HK-2 (cell line): ENCODE measurements around the gene MED28.

Experiments used
- DNase-seq: peaks from one replicate; pipeline ENCODE4 v3.0.0-alpha.2; 2018; ENCODE audit not compliant: unreplicated experiment

Gene MED28

DNA sequence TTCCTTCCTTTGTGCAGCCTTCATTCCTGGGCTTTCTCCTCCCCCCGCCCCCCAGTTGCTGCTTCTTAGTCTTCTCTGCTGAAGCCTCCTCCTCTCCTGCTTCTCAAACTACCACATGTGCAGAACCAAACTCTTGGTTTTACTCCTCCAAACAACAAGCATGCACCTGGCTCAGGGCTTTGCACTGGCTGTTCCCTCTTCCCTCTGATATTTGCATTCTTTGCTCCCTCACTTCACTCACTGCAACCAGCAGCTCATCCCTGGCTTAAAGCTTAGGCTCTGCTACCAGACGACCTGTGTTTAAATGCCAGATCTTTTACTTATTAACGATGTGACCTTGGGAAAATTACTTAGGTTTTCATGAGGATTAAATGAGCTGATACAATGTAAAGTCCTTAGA, 51.4 kb downstream of the MED28 start:
- no peak for DNase-seq

DNA sequence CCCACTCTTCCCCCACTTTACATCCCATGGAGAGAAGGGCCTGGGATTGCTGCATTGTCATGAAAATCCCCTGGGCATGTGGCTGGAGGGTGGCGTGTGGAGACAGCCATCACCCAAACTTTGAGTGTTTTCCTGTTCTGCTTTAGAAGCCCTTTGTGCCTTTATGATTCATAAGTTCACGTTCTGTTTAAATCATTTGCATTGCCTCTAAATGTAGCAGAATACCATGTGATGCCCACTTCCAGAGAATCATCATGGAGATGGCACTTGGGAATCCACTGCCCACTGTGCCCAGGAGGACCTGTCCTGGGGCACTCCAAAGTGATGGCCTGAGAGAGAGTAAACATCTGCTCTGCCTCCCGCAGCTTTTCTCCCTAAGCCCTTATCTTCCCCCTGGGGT, 52.8 kb downstream of the MED28 start:
- no peak for DNase-seq

DNA sequence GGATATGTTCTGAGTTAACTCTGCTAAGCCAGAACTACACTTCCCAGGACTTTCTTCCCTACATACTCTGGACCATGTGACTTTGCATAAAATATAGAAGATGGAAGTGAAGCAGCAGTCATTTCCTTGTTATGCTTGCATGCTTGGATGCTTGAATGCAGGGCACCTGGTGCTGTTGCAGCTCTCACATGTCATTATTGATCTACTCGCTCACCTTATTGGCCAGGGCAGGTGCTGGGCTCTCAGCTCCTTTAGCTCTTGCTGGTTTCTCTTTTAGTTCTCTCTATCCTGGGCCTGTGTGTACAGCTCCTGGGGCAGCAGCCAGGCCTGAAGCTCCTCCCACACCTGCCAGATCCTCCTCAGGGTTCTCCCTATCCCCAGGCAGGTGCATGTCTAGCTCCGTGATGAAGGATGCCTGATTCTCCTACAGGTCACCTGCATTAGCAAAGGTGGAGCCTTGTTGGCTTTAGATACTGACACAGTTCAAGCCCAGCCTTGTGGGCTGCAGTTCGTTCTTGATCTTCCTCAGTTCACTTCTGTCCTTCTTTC, 53.3 kb downstream of the MED28 start:
- DNase-seq = no peak

DNA sequence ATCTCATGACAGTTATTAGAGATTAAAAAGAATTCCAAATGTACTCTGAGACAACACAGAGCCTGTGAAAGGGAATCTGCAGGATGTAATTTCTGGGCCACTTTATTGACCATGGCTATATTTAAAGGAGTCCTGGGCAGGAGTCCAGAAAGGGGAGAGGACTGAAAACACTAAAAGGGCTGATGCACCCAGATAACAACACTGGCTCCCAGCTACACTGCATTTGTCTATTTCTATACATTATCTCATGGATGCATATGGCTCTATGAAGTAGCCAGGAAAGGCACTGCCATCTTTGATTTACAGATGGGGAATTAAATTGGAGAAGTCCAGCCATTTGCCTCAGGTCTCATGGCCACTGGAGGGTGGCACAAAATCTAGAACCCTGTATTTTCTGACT, 56.0 kb downstream of the MED28 start:
- no peak for DNase-seq

DNA sequence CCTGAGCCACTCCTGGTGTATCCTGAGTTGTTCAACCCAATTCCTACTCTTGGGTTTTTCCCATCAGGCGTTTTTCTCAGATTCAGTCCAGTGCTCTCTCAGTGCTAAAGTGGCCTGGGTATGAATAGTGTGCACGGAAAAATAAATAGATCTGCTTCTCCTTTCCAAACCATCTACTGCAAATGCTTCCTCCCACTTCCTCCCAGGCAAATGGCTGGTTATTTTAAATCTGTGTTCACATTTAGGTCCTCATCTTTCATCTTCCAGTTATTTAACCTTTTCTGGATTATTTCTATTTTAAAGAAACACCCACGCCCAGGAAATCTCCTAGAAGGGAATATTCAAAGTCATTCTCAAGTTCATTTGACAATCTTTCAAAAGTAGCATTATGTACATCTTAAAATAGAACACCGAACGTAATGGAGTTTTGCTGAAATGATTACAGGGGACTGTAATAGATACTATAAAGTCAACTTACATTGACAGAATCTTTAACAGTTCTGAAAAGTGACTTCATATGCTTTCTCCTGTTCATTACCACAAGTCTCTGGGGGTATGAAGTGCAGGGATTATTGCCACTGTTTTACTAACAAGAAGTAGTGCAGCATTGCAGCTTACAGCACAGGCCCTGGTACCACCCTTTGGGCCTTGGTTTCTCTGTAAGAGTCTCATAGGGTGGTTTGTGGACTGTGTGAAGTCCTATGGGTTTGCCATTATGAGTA, 66.3 kb downstream of the MED28 start:
- DNase-seq = no peak

DNA sequence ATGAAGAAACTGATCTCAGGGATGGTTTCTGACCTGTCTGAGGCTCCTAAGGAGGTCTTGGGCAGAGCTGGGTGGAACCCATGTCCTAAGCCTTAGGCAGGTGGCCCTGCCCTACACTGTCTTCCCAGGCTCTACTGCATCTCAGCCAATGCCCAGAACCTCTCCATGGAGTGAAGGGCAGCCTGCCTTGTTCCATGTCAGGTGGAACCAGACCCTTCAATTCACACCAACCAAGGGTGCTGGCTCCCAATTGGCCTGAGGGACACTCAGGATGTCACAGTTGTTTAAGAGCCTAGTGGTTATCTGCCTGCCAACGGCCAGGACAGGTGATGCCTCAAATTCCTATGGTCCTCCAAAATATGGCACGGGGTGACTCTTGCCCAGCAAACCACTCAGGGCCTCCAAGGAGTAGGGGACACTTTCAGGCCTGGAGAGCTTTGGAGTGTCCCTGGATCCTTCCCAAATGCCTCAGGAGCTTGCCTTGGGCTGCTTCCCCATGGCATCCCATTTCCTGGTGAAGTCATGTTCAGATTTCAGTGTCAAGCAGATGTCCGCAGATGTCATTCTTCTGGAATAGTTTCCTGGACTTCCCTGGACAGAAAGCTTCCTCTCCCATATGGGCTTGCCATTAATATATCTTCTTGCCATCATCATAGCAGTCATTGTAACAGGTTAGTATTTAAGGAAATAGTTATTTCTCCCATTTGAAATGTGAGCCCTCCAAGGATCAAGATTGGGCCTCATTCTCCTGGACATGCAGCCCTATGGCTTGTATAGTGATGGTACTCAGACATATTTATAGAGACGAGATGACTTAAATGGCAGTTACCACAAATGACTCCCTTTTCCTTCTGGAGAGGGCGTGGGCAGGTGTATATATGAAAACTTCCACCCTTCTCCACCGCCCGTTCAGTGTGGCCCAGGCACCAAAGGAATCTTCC, 67.1 kb downstream of the MED28 start:
- no peak for DNase-seq

DNA sequence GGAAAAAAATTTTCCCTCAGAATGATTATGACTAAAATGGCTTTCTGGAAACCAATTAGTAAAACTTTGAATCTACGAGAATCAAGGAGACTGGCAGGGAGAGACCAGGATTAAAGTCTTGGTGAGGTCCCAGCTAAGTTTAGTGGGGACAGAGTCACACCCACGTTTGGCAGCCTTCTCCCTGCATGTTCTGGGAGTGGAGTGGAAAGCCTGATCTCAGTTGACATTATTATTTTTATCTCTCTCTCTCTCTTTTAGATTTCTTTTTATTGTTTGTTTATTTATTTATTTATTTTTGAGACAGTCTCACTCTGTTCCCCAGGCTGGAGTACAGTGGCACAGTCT, 67.8 kb downstream of the MED28 start:
- DNase-seq = no peak
